GM10248 (cell line): Measurements from ENCODE around the gene CACNA1C.

Experiments used
- CTCF ChIA-PET: fragments of 300-600 bp; sonication (Branson Sonifier 250); formaldehyde crosslinking; extraction: SDS; loops from one replicate; lab custom pipeline; 2021; ENCODE audit warnings: antibody characterized with exemption; lab: Yijun Ruan, JAX
- POLR2A ChIA-PET: fragments of 350-650 bp; sonication (Branson Sonifier 250); formaldehyde crosslinking; extraction: SDS; loops from one replicate; lab custom pipeline; 2020; ENCODE audit warnings: antibody characterized with exemption; lab: Yijun Ruan, JAX
- DNase-seq: peaks from one replicate; pipeline ENCODE4 v3.0.0; 2012; ENCODE audit errors: extremely low spot score
- CTCF ChIP-seq: IDR thresholded peaks from 2 replicates; pipeline ENCODE4 v1.5.1; 2012; ENCODE audit warnings: mild to moderate bottlenecking, low read depth; ENCODE audit errors: extremely low read depth, missing control alignments, control extremely low read depth

CACNA1C gene

GRCh38 chr12:2149091-2149490 is 96.3 kb downstream of the CACNA1C start:
- ChIA-PET POLR2A (no interaction called here), CTCF (no interaction called here)
- no peak for DNase-seq
- TF ChIP-seq CTCF = no peak

GRCh38 chr12:2150833-2151232 is 98.0 kb downstream of the CACNA1C start:
- CTCF ChIA-PET = no interaction called here
- TF ChIP-seq CTCF = no peak
- POLR2A ChIA-PET = no interaction called here
- no peak for DNase-seq

- ChIA-PET POLR2A (no interaction called here), CTCF (no interaction called here)
- no peak for TF ChIP-seq CTCF
- DNase-seq = no peak
These were observed 98.6 kb downstream of the CACNA1C start for GRCh38 chr12:2151391-2151790.

GRCh38 chr12:2152134-2152533 is 99.3 kb downstream of the CACNA1C start:
- TF ChIP-seq CTCF = no peak
- CTCF ChIA-PET = no interaction called here
- POLR2A ChIA-PET = no interaction called here

GRCh38 chr12:2154050-2154449 is 101.3 kb downstream of the CACNA1C start:
- no peak for DNase-seq
- CTCF ChIA-PET = interaction anchor here (1.1 kb wide), 1 partner anchor 9 kb away, joined by 3 read pairs; no protein-coding TSS in a partner anchor
- no peak for TF ChIP-seq CTCF
- POLR2A ChIA-PET = no interaction called here

More at GRCh38 chr12:2152134-2152533, 99.3 kb downstream of the CACNA1C start:
- no peak for DNase-seq

GRCh38 chr12:2154521-2154920 is 101.7 kb downstream of the CACNA1C start:
- no peak for TF ChIP-seq CTCF
- CTCF ChIA-PET = interaction anchor here (1.1 kb wide), 1 partner anchor 9 kb away, joined by 3 read pairs; no protein-coding TSS in a partner anchor
- no peak for DNase-seq
- POLR2A ChIA-PET = no interaction called here
